ENCODE measurements around the gene CROCC.

Gene CROCC

GRCh38 chr1:17011439-17012307 is 89.9 kb downstream of the CROCC start, which contains the start of gene ATP13A2:
ATP13A2 (minus strand) TSS chr1:17011928; CDS start chr1:17011738, 190 bp downstream.
- TF ChIP-seq REST (IDR thresholded peaks at IDR 0.05; ENCODE audit: insufficient read depth in 1 of 2, low read depth in 2 of 2, low read length in 2 of 2) (no peak), SIN3A (IDR thresholded peaks at IDR 0.05; ENCODE audit: borderline replicate concordance, insufficient read depth, low read length) (no peak), TAF1 (IDR thresholded peaks at IDR 0.05; ENCODE audit: borderline replicate concordance, insufficient read depth, low read length) (no peak), FOXP2 (optimal IDR thresholded peaks at IDR 0.05; ENCODE audit: borderline replicate concordance, extremely low read depth, extremely low read length, insufficient read depth) (no peak)

- TF ChIP-seq TAF1 (IDR thresholded peaks at IDR 0.05; ENCODE audit: borderline replicate concordance, insufficient read depth, low read length) (no peak), REST (IDR thresholded peaks at IDR 0.05; ENCODE audit: insufficient read depth in 1 of 2, low read depth in 2 of 2, low read length in 2 of 2) (no peak), SIN3A (IDR thresholded peaks at IDR 0.05; ENCODE audit: borderline replicate concordance, insufficient read depth, low read length) (no peak), FOXP2 (optimal IDR thresholded peaks at IDR 0.05; ENCODE audit: borderline replicate concordance, extremely low read depth, extremely low read length, insufficient read depth) (no peak), POLR2AphosphoS5 (IDR thresholded peaks at IDR 0.05; ENCODE audit: low read depth, low read length) (no peak)
Observed at GRCh38 chr1:17012775-17013490, 91.2 kb downstream of the CROCC start.

GRCh38 chr1:17013491-17014320 is 92.0 kb downstream of the CROCC start:
- TF ChIP-seq SIN3A (IDR thresholded peaks at IDR 0.05; ENCODE audit: borderline replicate concordance, insufficient read depth, low read length): no peak
- TF ChIP-seq TAF1 (IDR thresholded peaks at IDR 0.05; ENCODE audit: borderline replicate concordance, insufficient read depth, low read length): no peak
- TF ChIP-seq POLR2AphosphoS5 (IDR thresholded peaks at IDR 0.05; ENCODE audit: low read depth, low read length): no peak
- no peak for TF ChIP-seq FOXP2 (optimal IDR thresholded peaks at IDR 0.05; ENCODE audit: borderline replicate concordance, extremely low read depth, extremely low read length, insufficient read depth)
- TF ChIP-seq REST (IDR thresholded peaks at IDR 0.05; ENCODE audit: insufficient read depth in 1 of 2, low read depth in 2 of 2, low read length in 2 of 2): no peak

GRCh38 chr1:17014671-17015567 is 93.2 kb downstream of the CROCC start:
- TF ChIP-seq POLR2AphosphoS5 (IDR thresholded peaks at IDR 0.05; ENCODE audit: low read depth, low read length) (no peak), REST (IDR thresholded peaks at IDR 0.05; ENCODE audit: insufficient read depth in 1 of 2, low read depth in 2 of 2, low read length in 2 of 2) (no peak), TAF1 (IDR thresholded peaks at IDR 0.05; ENCODE audit: borderline replicate concordance, insufficient read depth, low read length) (no peak), SIN3A (IDR thresholded peaks at IDR 0.05; ENCODE audit: borderline replicate concordance, insufficient read depth, low read length) (no peak), FOXP2 (optimal IDR thresholded peaks at IDR 0.05; ENCODE audit: borderline replicate concordance, extremely low read depth, extremely low read length, insufficient read depth) (no peak)

Data from PFSK-1 (cell line).